Choroid plexus epithelial cell (primary cell): Measurements from ENCODE around the gene NEMP1.

Source experiments
- DNase-seq: peaks from one replicate; pipeline ENCODE4 v3.0.0-alpha.2; 2010; ENCODE audit warnings: low read depth
- H3K4me3 ChIP-seq: 2 replicates; pipeline ENCODE4 v1.5.1; 2011; ENCODE audit warnings: low read depth, mild to moderate bottlenecking, control low read depth, low read length, moderate library complexity
- CTCF ChIP-seq: conservative IDR thresholded peaks from 2 replicates; pipeline ENCODE4 v1.5.1; 2011; ENCODE audit warnings: low read depth, mild to moderate bottlenecking, control low read depth, inconsistent platforms, low read length, moderate library complexity

The NEMP1 gene

DNA sequence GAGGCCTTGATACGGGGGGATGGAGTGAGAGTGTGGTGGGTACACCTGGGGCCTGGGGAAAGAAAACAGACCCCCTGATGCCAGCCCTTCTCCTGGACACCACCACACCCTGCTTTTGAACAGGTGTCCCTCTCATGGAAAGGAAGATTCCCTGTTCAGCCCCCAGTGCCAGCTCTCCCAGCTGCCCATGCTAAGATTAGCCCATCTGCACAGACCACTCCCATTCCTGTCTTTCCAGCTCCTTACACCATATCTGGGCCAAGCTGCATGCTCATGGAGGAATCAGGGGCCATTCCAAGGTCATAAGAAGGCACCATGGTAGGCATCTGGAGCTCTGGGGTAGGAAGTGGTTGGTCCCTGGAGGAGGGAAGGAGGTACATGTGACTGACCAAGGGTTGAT is 20.0 kb upstream of the NEMP1 start:
- no peak for TF ChIP-seq CTCF
- DNase-seq: no peak
- no peak overlapping the region for H3K4me3 ChIP-seq

- TF ChIP-seq CTCF: no peak
- DNase-seq: no peak
- no peak overlapping the region for H3K4me3 ChIP-seq
Measured at GRCh38 chr12:57097554-57097835, 18.9 kb upstream of the NEMP1 start.

DNA sequence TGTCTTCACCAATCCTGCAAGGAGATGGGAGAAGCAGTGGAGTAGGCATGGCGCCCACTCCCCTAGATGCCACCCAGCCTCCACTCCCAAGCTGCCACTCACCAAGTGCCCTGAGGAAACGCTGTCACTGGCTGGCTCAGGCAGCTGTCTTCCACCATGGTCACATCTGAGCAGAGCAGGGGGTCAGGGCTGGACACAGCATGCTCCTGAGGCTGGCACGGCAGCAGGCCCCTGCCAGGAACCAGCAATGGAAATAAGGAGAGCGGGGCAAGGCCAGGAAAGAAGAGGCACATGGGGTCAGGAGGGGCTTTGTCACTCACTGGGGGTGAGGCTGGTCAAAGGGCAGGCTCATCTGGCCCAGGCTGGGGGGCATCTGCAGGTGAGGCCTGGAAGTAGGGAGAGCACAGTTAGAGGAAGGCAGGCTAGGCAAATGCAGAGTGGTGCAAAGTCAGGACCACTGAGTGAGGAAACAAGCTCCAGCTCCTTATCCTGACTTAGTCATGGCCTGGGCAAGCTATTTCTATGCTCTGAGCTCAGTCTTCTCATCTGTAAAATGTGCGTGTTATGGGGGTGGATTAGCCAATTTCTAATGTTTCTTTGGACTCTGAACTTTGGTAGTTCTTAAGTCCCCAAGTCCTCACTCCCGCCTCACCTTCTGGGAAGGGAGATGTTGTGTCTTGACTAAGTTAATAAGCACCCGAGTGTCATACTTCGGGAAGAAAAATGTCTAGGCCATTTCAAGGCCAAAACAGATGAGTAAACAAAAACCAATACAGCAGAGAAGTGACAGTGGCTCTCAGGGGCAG is 18.4 kb upstream of the NEMP1 start:
- DNase-seq: no peak
- TF ChIP-seq CTCF: no peak

GRCh38 chr12:57096099-57096572 is 17.5 kb upstream of the NEMP1 start:
- no peak for TF ChIP-seq CTCF
- no peak overlapping the region for H3K4me3 ChIP-seq
- peak; percentile 31 for DNase-seq

More for the DNA sequence above, 18.4 kb upstream of the NEMP1 start:
- no peak overlapping the region for H3K4me3 ChIP-seq

- TF ChIP-seq CTCF: no peak
- H3K4me3 ChIP-seq: no peak overlapping the region
- DNase-seq: no peak
Measured at GRCh38 chr12:57095440-57095839, 16.8 kb upstream of the NEMP1 start.

GRCh38 chr12:57094208-57095160 is 15.9 kb upstream of the NEMP1 start:
- H3K4me3 ChIP-seq: no peak overlapping the region
- no peak for TF ChIP-seq CTCF
- no peak for DNase-seq
